Mucosa of rectum (tissue), 2 donors: ENCODE data around the gene CHMP5.

ENCODE experiments used
- H3K27ac ChIP-seq, 2 donors: one replicate each; pipeline ENCODE4 v1.7.0; 2013; ENCODE audit warnings: inconsistent platforms in 2 of 2, low read depth in 2 of 2, low read length in 2 of 2
- H3K27me3 ChIP-seq, 2 donors: one replicate each; pipeline ENCODE4 v1.7.0; 2013; ENCODE audit warnings: low read length in 2 of 2; ENCODE audit not compliant: control insufficient read depth in 2 of 2, insufficient read depth in 2 of 2
- H3K36me3 ChIP-seq, 2 donors: one replicate each; pipeline ENCODE4 v1.7.0; 2013; ENCODE audit warnings: low read length in 2 of 2; ENCODE audit not compliant: control insufficient read depth in 2 of 2, insufficient read depth in 2 of 2
- H3K4me1 ChIP-seq, 2 donors: one replicate each; pipeline ENCODE4 v1.7.0; 2013; ENCODE audit warnings: low read length in 2 of 2, mild to moderate bottlenecking in 1 of 2; ENCODE audit not compliant: control insufficient read depth in 2 of 2, insufficient read depth in 2 of 2
- H3K4me3 ChIP-seq, 2 donors: one replicate each; pipeline ENCODE4 v1.7.0; 2013; ENCODE audit warnings: low read length in 2 of 2
- H3K9ac ChIP-seq, 2 donors: one replicate each; pipeline ENCODE4 v1.7.0; 2013; ENCODE audit warnings: low read length in 2 of 2, low read depth in 1 of 2, mild to moderate bottlenecking in 1 of 2
- H3K9me3 ChIP-seq, 2 donors: one replicate each; pipeline ENCODE4 v1.7.0; 2013; ENCODE audit warnings: low read length in 2 of 2; ENCODE audit not compliant: control insufficient read depth in 2 of 2
- donor health status: healthy.
- donor health status: Normal muscosa, but diverticular disease.

CHMP5 gene

DNA sequence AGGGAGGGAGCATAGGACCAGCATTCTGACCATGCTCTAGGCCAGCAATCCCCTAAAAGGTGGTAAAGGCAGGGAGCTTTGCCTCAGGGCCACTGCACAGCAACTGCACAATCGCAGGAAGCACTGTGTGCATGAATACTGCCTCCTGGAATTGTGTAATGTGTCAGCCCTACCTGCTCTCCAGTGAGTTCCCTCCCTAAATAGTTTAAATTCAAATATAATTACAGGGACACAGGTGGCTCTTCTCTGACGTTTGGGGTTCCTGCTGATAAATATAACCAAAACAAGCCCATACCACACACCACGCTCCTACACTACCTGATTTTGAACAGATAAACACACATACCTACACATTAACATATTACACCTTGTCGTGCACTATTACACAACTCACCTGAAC is 9.4 kb upstream of the CHMP5 start:
- no peak overlapping the region for H3K27ac ChIP-seq
- no peaks in the 10 kb centered on the region for H3K4me1 ChIP-seq
- H3K9me3 ChIP-seq, result no peaks in the 10 kb centered on the region
- no peak overlapping the region for H3K9ac ChIP-seq
- no peaks in the 10 kb centered on the region for H3K27me3 ChIP-seq
- peaks cover 75 to 78% of the 10 kb centered on the region in 2 donors for H3K36me3 ChIP-seq
- H3K4me3 ChIP-seq, result no peak overlapping the region

- Histone ChIP-seq H3K9ac (no peak overlapping the region), H3K9me3 (no peaks in the 10 kb centered on the region), H3K27me3 (no peaks in the 10 kb centered on the region), H3K27ac (no peak overlapping the region), H3K36me3 (peaks cover 79 to 82% of the 10 kb centered on the region in 2 donors), H3K4me3 (no peak overlapping the region), H3K4me1 (no peaks in the 10 kb centered on the region)
These were observed 8.6 kb upstream of the CHMP5 start for GRCh38 chr9:33256236-33256635.

- Histone ChIP-seq H3K4me1 (no peaks in the 10 kb centered on the region), H3K9ac (no peak overlapping the region), H3K36me3 (peaks cover 83 to 88% of the 10 kb centered on the region in 2 donors), H3K9me3 (no peaks in the 10 kb centered on the region), H3K27me3 (no peaks in the 10 kb centered on the region), H3K4me3 (no peak overlapping the region), H3K27ac (no peak overlapping the region)
These were observed 7.6 kb upstream of the CHMP5 start for GRCh38 chr9:33257276-33257675.

GRCh38 chr9:33260372-33260771 is 4.5 kb upstream of the CHMP5 start:
- no peak overlapping the region for H3K4me3 ChIP-seq
- no peaks in the 10 kb centered on the region for H3K9me3 ChIP-seq
- H3K27me3 ChIP-seq, result no peaks in the 10 kb centered on the region
- no peak overlapping the region for H3K27ac ChIP-seq
- H3K36me3 ChIP-seq, result peaks cover 56 to 61% of the 10 kb centered on the region in 2 donors
- H3K9ac ChIP-seq, result no peak overlapping the region
- H3K4me1 ChIP-seq, result peaks cover 10 to 11% of the 10 kb centered on the region in 2 donors

GRCh38 chr9:33263131-33264002 is 1.5 kb upstream of the CHMP5 start:
- no peaks in the 10 kb centered on the region for H3K27me3 ChIP-seq
- H3K9ac ChIP-seq, result peak overlapping the region; percentile 97
- peak overlapping the region; percentile 98 to 99 for H3K4me3 ChIP-seq
- peak overlapping the region; percentile 88 to 89 for H3K27ac ChIP-seq
- H3K9me3 ChIP-seq, result no peaks in the 10 kb centered on the region
- peaks cover 15 to 16% of the 10 kb centered on the region in 2 donors for H3K4me1 ChIP-seq
- peaks cover 46 to 48% of the 10 kb centered on the region in 2 donors for H3K36me3 ChIP-seq

- H3K4me1 ChIP-seq, result peaks cover 15 to 16% of the 10 kb centered on the region in 2 donors
- H3K36me3 ChIP-seq, result peaks cover 47 to 49% of the 10 kb centered on the region in 2 donors
- H3K9ac ChIP-seq, result peak overlapping the region; percentile 97
- no peaks in the 10 kb centered on the region for H3K27me3 ChIP-seq
- no peaks in the 10 kb centered on the region for H3K9me3 ChIP-seq
- peak overlapping the region; percentile 98 to 99 for H3K4me3 ChIP-seq
- peak overlapping the region; percentile 88 to 89 for H3K27ac ChIP-seq
These were observed 811 bp upstream of the CHMP5 start for GRCh38 chr9:33264003-33264472.

- H3K27ac ChIP-seq, result peak overlapping the region; percentile 88 to 89
- peaks cover 15 to 16% of the 10 kb centered on the region in 2 donors for H3K4me1 ChIP-seq
- peaks cover 39 to 41% of the 10 kb centered on the region in 2 donors for H3K36me3 ChIP-seq
- no peaks in the 10 kb centered on the region for H3K27me3 ChIP-seq
- peak overlapping the region; percentile 94 to 98 for H3K9ac ChIP-seq
- peak overlapping the region; percentile 90 to 96 for H3K4me3 ChIP-seq
- H3K9me3 ChIP-seq, result no peaks in the 10 kb centered on the region
These were observed 489 bp downstream of the CHMP5 start for GRCh38 chr9:33265211-33265865.

- Histone ChIP-seq H3K36me3 (peaks cover 35 to 36% of the 10 kb centered on the region in 2 donors), H3K4me1 (peaks cover 24 to 25% of the 10 kb centered on the region in 2 donors), H3K9ac (no peak overlapping the region), H3K4me3 (no peak overlapping the region), H3K27me3 (no peaks in the 10 kb centered on the region), H3K9me3 (no peaks in the 10 kb centered on the region), H3K27ac (no peak overlapping the region)
These were observed 2.4 kb downstream of the CHMP5 start for GRCh38 chr9:33267151-33267767.

- Histone ChIP-seq H3K4me3 (no peak overlapping the region), H3K9ac (no peak overlapping the region), H3K9me3 (no peaks in the 10 kb centered on the region), H3K36me3 (peaks cover 44 to 56% of the 10 kb centered on the region in 2 donors), H3K4me1 (peaks cover 16 to 20% of the 10 kb centered on the region in 2 donors), H3K27ac (no peak overlapping the region), H3K27me3 (no peaks in the 10 kb centered on the region)
These were observed 5.3 kb downstream of the CHMP5 start for GRCh38 chr9:33270146-33270545.
